Vagina (tissue), 2 donors: ENCODE measurements around the gene POGLUT3. TPM values are rescaled to one million over a fixed set of nuclear protein-coding genes. Genes with fewer than 3 reads are reported as not detected.

ENCODE experiments used
- DNase-seq, 2 donors: peaks; one replicate each; pipeline ENCODE4 v3.0.0-alpha.2; 2017; ENCODE audit errors: extremely low spot score in 2 of 2
- H3K27ac ChIP-seq: fragments of 200-600 bp; sonication (generic); one replicate; pipeline ENCODE4 v1.5.1; 2019
- H3K27me3 ChIP-seq: fragments of 200-600 bp; sonication (generic); one replicate; pipeline ENCODE4 v1.5.1; 2019
- H3K36me3 ChIP-seq, 2 donors: fragments of 200-600 bp; sonication (generic); one replicate each; pipeline ENCODE4 v1.5.1; 2017 to 2019
- H3K4me1 ChIP-seq: fragments of 200-600 bp; sonication (generic); one replicate; pipeline ENCODE4 v1.5.1; 2019
- H3K4me3 ChIP-seq, 2 donors: fragments of 200-600 bp; sonication (generic); 1 replicate in 1 of 2; 2 replicates in 1 of 2; pipeline ENCODE4 v1.5.1; 2016 to 2019
- H3K9me3 ChIP-seq: fragments of 200-600 bp; sonication (generic); one replicate; pipeline ENCODE4 v1.5.1; 2019
- POLR2A ChIP-seq, 2 donors: fragments of 450-650 bp; IDR thresholded peaks; one replicate each; pipeline ENCODE4 v1.6.1; 2017; ENCODE audit warnings: antibody characterized with exemption in 2 of 2, mild to moderate bottlenecking in 2 of 2, moderate library complexity in 2 of 2
- POLR2AphosphoS5 ChIP-seq, 2 donors: sonication (generic); formaldehyde crosslinking; IDR thresholded peaks; one replicate each; pipeline ENCODE4 v1.9.0; 2017; ENCODE audit warnings: antibody characterized with exemption in 2 of 2, mild to moderate bottlenecking in 2 of 2, low read depth in 1 of 2; ENCODE audit not compliant: insufficient read depth in 1 of 2
- intact Hi-C: fragments of 100-400 bp; cut with DNase I; formaldehyde crosslinking; loops from one replicate; pipeline ENCODE4 v1.15.1; 2023
- total RNA-seq: library from RNA; depleted of rRNA; stranded (reverse); fragments of >200 nt; gene quantifications from one replicate; pipeline ENCODE4 v1.2.3, GENCODE V29; 2016
- TF ChIP-seq, protein P1 (sequence below), 3 experiments: fragments of 450-650 bp in 2 of 3; fragments of 200-600 bp in 1 of 3; sonication (generic) in 1 of 3; IDR thresholded peaks; one replicate each; pipeline ENCODE4 v1.5.1; 2017 to 2019; ENCODE audit warnings: antibody characterized with exemption in 3 of 3, mild to moderate bottlenecking in 2 of 3, moderate library complexity in 2 of 3

The POGLUT3 gene, protein sequence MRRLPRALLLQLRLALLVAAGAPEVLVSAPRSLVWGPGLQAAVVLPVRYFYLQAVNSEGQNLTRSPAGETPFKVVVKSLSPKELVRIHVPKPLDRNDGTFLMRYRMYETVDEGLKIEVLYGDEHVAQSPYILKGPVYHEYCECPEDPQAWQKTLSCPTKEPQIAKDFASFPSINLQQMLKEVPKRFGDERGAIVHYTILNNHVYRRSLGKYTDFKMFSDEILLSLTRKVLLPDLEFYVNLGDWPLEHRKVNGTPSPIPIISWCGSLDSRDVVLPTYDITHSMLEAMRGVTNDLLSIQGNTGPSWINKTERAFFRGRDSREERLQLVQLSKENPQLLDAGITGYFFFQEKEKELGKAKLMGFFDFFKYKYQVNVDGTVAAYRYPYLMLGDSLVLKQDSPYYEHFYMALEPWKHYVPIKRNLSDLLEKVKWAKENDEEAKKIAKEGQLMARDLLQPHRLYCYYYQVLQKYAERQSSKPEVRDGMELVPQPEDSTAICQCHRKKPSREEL
- 24.8 TPM for total RNA-seq

- H3K27ac ChIP-seq: peak within 1 kb of the TSS; percentile 98
- TF ChIP-seq, protein P1, sequence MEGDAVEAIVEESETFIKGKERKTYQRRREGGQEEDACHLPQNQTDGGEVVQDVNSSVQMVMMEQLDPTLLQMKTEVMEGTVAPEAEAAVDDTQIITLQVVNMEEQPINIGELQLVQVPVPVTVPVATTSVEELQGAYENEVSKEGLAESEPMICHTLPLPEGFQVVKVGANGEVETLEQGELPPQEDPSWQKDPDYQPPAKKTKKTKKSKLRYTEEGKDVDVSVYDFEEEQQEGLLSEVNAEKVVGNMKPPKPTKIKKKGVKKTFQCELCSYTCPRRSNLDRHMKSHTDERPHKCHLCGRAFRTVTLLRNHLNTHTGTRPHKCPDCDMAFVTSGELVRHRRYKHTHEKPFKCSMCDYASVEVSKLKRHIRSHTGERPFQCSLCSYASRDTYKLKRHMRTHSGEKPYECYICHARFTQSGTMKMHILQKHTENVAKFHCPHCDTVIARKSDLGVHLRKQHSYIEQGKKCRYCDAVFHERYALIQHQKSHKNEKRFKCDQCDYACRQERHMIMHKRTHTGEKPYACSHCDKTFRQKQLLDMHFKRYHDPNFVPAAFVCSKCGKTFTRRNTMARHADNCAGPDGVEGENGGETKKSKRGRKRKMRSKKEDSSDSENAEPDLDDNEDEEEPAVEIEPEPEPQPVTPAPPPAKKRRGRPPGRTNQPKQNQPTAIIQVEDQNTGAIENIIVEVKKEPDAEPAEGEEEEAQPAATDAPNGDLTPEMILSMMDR (IDR thresholded peaks at IDR 0.05): no peak
- peak in 1 of 2 donors; percentile 25 for TF ChIP-seq POLR2AphosphoS5 (IDR thresholded peaks at IDR 0.05; ENCODE audit: insufficient read depth in 1 of 2, low read depth in 1 of 2)
- H3K27me3 ChIP-seq: no peaks in the 10 kb centered on the region
- peak within 1 kb of the TSS; percentile 59 to 92 for H3K4me3 ChIP-seq
- intact Hi-C loops: no loop called here
- peaks cover 41% of the 10 kb centered on the region for H3K4me1 ChIP-seq
- H3K9me3 ChIP-seq: no peaks in the 10 kb centered on the region
- DNase-seq: no peak
- H3K36me3 ChIP-seq: no peaks in the 10 kb centered on the region
Observed at GRCh38 chr11:108498046-108498815, at the start of gene POGLUT3. Gene POGLUT3, minus strand, starts transcription at chr11:108498384. Its CDS starts 18 bp downstream, at chr11:108498366.

DNA sequence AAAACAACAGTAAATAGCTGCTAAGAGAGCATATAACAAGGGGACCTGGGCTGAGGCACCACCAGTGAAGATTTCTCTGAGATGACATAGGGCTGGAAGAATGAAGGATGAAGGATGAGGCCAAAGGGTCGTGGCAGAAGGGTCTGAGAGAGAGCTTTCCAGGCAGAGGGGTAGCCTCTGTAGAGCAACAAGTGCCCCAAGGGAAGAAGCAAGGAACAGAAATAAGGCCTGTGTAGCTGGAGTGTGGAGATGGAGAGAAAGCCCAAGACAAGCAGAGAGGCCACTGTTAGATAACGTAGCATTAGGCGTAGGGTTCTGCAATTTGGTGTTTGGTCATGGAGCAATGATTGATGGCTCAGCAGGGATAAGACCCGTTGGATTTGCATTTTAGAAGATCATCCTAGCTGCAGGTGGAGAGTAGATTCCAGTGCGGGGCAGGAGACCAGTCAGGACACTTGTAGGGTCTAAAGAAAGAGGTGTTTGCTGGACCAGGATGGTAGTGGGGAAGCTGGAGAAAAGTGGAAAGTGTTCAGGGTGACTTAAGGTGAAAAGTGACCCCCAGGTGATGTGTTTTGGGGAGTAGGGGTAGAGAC is 47.8 kb upstream of the POGLUT3 start:
- intact Hi-C loops: no loop called here
- Histone ChIP-seq H3K27me3 (no peaks in the 10 kb centered on the region), H3K27ac (no peak overlapping the region), H3K36me3 (no peaks in the 10 kb centered on the region), H3K4me1 (no peaks in the 10 kb centered on the region), H3K4me3 (no peak overlapping the region), H3K9me3 (no peaks in the 10 kb centered on the region)
- DNase-seq: peak in 1 of 2 donors; percentile 75
- TF ChIP-seq POLR2AphosphoS5 (IDR thresholded peaks at IDR 0.05; ENCODE audit: insufficient read depth in 1 of 2, low read depth in 1 of 2): no peak

- H3K9me3 ChIP-seq: no peaks in the 10 kb centered on the region
- H3K4me3 ChIP-seq: no peak overlapping the region
- no peaks in the 10 kb centered on the region for H3K4me1 ChIP-seq
- H3K27me3 ChIP-seq: no peaks in the 10 kb centered on the region
- DNase-seq: peak in 1 of 2 donors; percentile 18
- intact Hi-C loops: no loop called here
- TF ChIP-seq, protein P1 (IDR thresholded peaks at IDR 0.05): no peak
- TF ChIP-seq POLR2AphosphoS5 (IDR thresholded peaks at IDR 0.05; ENCODE audit: insufficient read depth in 1 of 2, low read depth in 1 of 2) (no peak), POLR2A (IDR thresholded peaks at IDR 0.05) (no peak)
- no peaks in the 10 kb centered on the region for H3K36me3 ChIP-seq
- no peak overlapping the region for H3K27ac ChIP-seq
Observed at GRCh38 chr11:108543316-108543964, 45.3 kb upstream of the POGLUT3 start.

DNA sequence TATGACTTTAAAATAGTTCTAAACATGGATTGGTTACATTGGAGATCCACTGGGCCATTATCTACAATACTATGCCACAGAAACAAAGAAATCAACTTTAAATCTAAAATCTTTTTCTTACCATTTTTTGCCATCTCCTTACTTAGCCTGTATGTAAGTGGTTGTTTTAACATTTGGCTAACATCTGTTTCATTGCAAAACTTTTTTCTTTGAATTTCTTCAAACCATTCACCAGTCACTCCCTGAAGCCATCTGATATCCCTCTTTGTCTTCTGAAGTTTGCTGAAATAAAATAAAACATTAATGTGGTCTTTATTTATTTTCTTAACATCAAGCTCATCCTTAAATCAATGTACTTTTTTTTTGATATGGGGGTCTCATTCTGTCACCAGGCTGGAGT is 43.3 kb upstream of the POGLUT3 start:
- Histone ChIP-seq H3K4me3 (no peak overlapping the region), H3K4me1 (no peaks in the 10 kb centered on the region), H3K9me3 (no peaks in the 10 kb centered on the region), H3K27me3 (no peaks in the 10 kb centered on the region), H3K27ac (no peak overlapping the region), H3K36me3 (no peaks in the 10 kb centered on the region)
- intact Hi-C loops: no loop called here
- no peak for DNase-seq
- TF ChIP-seq POLR2AphosphoS5 (IDR thresholded peaks at IDR 0.05; ENCODE audit: insufficient read depth in 1 of 2, low read depth in 1 of 2) (no peak), POLR2A (IDR thresholded peaks at IDR 0.05) (no peak)
- TF ChIP-seq, protein P1 (IDR thresholded peaks at IDR 0.05): no peak

DNA sequence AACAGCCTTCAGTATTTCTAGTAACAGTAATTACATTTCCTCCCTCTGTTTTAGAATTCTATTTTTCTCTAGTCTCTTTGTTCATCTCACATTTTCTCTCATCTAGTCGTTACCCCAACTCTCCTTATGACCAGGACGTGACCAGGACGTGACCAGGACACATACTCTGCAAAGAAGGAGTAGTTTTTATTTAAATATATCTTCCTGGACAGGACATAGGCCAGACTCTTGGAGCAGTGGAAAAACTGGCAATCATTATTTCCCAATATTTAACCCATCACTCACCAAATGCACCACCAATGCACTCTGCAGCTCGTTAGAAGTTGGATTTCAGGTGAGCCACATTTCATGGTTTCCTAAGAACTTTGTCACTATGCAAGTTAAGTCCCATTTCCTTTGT is 40.3 kb upstream of the POGLUT3 start:
- TF ChIP-seq POLR2AphosphoS5 (IDR thresholded peaks at IDR 0.05; ENCODE audit: insufficient read depth in 1 of 2, low read depth in 1 of 2): no peak
- TF ChIP-seq POLR2A (IDR thresholded peaks at IDR 0.05): no peak
- TF ChIP-seq, protein P1 (IDR thresholded peaks at IDR 0.05): no peak
- intact Hi-C loops: no loop called here
- Histone ChIP-seq H3K4me1 (no peaks in the 10 kb centered on the region), H3K36me3 (no peaks in the 10 kb centered on the region), H3K4me3 (no peak overlapping the region), H3K27me3 (no peaks in the 10 kb centered on the region), H3K9me3 (no peaks in the 10 kb centered on the region), H3K27ac (no peak overlapping the region)
- DNase-seq: peak in 1 of 2 donors; percentile 25
